ENCODE measurements around the gene COL23A1. TPM values are rescaled to one million over a fixed set of nuclear protein-coding genes. Genes with fewer than 3 reads are reported as not detected.

The COL23A1 gene
- total RNA-seq, 1 experiment from 2014 or later, result 21.7 TPM

DNA sequence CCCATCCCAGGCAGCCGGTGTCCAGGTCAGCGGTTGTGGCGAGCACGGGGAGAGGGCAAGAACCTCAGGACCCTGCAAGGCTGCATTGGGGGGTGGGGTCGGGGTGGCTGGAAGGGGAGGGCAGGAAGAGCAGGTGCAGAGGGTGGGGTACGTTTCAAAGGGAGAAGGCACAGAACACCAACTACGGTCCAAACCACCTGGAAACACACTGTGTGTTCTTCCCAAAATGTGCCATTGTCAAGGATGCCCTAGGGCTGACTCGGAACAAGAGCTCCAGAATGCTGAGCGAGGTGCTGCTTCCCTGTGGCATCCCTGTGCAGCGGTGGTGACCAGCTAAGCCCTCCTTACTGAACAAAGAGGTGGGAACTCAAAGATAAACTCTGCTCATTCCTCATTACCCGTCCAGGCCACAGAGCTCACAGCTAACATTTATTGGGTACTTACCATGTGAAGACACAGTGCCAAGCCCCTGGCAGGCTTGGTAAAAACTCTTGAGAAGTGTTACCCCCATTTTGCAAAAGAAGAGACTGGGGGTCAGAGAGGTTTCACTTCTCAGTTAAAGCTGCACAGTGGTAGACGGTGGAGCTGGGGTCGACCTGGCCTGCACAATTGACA is 153.8 kb downstream of the COL23A1 start:
- DNase-seq (ENCODE audit: low read depth), result no peak

DNA sequence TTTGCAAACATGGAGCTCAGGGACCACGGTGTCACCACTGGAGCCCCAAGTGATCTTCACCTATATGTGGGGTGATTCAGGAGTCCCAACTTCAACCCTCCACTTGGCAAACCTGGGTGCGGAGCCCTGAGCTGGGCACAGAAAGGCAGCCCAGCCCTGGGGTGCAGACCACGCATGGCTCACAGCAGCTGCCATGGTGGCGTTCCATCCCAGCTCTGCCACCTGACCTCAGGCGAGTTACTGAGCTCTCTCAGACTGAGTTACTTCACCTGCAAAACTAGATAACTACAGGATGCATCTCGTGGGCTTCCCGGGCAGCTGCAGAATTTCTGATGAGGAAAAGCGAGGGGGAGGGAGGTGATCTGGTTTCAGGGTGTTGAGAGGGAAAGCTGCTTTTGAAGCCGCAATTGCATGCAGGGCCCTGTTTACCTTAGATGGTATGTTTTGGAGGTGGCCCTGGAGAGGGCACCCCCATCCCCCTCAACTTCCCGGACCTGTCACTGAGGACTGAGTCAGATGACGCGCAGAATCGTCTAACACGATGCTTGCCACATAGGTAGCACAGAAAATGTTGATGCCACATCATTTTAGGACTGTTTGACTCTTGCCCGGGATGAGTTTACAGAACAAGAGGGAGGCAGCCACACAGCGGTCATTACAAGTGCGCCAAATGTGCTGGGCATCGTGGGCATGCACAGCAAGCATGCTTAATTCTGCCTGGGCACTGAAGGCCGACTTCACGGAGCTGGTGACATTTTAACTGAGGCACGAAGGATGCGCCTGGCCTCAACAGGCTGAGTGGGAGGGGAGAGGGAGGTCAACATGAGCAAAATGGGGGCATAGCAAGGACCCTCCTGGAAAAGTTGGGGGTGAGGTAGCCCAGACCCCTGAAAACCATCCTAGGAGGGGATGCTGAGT is 154.6 kb downstream of the COL23A1 start:
- DNase-seq (ENCODE audit: low read depth), result no peak

DNA sequence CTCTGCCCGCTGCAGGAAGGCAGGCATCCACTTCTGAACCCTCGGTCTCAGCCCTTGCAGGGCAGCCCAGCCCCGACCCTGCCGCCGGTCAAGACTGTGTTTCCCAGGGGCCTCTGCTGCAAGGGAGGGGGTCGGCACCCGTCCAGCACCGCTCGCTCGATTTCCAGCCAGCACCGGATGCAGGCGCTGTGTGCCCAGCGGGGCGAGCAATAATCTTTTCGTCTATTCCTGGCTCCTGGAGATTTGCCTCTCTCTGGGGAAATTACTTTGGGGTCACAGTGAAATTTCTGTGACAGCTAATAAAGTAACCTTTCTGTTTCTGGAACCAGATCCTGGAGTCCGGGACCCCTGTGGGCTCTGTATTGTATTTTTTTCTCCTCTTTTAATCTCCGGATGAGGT is 155.3 kb downstream of the COL23A1 start:
- DNase-seq (ENCODE audit: low read depth), result peak; percentile 77

DNA sequence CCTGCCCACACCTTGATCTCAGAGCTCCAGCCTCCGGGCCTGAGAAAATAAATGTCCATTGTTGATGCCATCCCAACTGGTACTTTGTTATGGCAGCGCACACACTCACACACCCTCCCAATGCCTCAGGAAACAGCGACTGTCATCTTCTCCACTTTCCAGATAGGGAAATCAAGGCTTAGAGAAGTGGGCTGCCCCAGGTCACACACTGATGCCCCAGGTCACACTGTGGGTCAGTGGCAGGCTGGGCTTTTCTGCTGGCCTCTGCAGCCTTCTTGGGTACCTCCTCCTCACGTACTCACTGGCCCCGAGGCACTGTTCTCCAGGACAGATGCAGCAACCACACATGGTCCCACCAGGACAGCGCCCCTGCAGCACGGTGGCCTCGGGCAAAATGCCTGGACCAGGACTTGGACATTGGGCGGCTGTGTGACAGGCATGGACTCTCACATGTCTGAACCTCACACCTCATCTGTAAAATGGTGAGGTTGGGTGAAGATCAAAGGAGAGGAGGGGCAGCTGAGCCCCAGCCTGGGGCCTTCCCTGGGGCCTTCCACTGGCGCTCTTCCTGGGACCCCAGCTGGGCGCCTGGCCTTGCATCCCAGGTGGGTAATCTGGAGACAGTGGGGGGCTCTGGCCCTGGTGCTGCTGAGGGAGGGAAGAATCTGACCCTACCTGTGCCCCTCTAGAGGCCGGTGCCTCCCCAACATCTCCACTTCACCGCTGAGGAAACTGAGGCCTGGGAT is 156.0 kb downstream of the COL23A1 start:
- no peak for DNase-seq (ENCODE audit: low read depth)

DNA sequence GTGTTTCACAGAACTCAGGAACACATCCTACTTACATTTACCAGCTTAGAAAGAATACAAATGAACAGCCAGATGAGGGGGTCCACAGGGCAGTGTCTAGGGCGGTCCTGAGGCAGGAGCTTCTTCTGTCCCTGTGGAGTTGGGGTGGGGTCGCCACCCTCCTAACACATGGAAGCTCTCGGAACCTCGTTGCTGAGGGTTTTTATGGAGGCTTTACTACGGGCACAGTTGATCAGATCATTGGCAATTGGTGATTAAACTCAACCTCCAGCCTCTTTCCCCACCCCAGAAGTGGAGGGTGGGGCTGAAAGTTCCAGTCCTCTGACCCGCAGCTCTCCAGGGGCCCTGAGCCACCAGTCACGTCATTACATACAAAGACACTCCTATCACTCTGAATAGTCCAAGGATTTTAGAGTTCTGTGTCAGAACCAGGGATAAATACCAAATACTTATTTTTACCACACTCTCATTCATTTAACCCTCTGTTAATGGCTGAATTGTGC is 156.9 kb downstream of the COL23A1 start:
- DNase-seq (ENCODE audit: low read depth), result no peak

DNA sequence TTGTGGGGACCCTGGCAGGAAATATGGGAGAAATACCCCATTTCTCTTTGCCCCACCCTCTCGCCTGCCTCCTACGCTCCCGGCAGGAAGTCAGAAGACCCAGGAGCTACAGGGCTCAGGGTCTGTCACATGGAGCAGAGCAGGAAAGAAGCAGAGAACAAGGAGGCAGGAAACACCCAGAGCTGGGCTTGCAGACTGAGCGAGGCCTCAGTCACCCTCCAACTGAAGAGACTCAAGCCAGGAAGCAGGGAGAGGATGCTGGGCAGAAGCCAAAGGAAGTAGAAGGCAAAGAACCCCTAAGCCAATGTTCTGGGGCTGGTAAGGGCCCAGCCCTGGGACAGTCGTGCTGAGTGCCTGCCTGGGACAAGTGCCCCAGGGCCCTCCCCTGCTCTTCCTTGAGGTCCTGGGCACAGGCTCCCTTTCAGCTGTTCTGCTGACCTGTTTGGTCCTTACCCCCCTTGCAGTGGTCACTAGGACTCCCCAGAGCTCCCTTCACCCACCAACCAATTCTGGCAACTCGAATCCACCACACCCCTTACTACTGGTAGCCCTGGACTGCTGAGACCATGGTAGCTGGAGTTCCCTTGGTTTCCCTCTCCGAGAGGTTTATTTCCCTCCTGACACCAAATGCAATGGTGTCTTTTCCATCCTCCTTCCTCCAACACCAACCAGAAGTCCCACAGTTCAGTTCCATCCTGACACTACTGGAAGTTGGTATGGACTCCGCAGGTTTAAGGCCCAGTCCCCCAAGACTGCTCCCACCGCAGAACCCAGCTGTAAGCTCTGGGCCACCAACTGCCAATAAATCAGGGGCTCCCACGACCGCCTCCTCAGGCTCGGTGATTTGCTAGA is 157.5 kb downstream of the COL23A1 start:
- DNase-seq (ENCODE audit: low read depth), result peak; percentile 60

DNA sequence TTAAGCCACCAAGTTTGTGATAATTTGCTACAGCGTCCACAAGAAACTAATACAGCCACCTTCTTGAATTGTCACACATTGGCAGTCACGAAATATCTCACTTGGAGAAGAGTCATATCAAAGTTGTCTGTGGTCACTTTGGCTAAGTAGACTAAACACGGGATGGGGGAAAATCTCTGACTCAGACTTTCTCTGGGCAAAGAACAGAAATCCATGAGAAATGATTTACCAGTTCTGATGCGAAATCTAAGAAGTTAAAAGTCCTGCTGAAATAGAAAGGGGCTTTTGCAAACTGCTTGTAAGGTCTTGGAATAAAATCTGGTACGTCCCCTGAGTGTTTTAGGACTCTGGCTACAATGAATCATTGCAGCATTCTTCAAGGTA is 158.4 kb downstream of the COL23A1 start:
- DNase-seq (ENCODE audit: low read depth), result peak; percentile 81

DNA sequence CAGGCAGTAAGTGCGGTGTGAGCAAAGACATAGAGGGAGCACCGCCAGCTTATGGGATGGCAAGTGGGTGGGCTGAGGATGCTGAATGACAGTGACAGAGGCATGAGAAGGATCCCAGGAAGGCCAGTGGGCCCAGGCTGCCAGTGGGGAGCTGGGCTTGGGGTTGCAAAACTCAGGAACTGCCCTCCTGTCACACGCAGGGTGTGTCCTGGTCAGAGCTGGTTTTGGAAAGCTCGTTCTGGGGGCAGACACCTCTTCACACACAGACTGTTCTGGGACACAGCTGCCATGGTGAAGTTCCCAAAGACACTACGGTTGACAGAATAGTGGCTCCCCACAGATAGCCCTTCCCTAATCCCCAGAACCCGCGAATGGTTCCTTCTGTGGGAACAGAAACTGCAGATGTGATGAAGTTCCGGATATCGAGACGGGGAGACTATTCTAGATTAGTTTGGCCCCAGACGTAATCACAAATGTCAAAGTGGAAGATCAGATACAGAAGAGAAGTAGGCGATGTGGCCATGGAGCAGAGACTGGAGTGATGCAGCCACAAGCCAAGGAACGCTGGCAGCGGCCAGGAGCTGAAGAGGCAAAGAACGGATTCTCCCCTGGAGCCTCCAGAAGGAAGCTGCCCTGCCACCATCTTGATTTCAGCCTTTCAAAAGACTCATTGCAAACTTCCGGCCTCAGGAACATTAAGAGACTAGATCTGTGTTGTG is 159.0 kb downstream of the COL23A1 start:
- no peak for DNase-seq (ENCODE audit: low read depth)

DNA sequence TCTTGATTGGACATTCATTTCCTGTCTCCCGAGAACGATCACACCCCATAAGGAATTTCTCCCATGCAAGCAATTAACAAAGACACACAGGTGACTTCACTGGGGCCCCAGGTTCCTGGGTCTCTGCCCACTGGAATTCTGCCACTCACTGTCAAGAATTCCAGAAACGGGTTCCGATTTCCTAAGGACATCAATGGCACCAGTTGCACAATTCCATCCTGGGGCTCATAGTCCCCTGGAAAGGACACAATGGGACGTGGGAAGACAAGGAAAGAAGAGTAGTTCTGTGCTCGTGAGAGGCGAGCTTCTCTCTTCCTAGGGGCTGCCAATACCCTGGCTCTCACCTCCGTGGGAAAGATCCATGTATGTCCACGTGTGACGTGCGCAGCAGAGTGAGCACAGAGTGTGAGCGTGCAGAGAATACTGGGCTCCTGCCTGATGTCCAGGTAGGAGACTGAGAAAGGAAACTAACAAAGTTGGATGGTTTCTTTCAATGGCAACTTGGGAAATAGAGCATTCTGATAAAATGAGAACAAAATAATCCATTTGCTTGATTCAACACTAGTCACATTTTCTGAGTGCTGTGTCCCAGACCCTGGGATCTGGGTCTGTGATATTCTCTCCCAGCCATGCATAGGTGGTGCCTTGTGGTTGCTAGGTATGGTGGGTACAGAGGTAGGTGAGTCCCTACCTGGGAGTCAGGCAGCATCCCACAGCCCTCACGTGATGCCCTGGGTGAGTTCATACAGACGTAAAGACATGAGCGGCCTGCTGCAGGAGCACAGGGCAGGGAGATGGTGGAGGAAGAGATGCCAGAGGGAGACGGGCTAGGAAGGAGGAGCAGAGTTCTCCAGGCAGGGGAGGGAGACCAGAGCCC is 159.8 kb downstream of the COL23A1 start:
- DNase-seq (ENCODE audit: low read depth), result no peak

DNA sequence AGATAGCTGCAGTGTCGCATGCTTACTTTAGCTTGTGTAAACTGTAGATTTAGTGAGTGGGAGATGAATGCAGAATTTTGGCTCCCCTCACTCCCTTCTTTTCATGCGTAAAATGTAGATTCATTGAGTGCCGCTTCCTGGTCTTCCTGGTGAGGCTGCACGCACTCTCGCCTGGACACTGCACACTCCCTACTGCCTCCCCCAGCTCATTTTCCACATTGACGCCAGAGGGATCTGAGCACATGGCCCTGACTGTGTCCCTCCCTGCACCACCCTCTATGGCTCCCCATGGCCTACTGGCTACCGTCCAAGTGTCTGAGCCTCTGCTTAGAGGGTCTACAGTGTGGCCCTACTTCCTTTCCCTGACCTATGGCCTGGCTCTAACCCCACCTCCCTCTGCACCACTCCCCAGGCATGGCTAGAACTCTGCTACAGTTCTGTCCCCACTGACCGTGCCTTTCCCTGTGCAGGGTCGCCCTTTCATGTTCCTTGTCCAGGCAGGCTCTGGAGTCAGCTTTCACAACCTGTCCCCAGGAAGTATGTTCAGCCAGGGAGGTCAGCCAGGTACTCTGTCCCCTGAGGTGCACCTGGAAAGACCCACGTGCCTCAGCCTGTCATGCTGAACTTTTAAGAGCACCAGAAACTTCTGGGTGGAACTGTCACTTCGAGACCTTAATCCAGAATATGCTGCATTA is 160.6 kb downstream of the COL23A1 start:
- DNase-seq (ENCODE audit: low read depth), result no peak

DNA sequence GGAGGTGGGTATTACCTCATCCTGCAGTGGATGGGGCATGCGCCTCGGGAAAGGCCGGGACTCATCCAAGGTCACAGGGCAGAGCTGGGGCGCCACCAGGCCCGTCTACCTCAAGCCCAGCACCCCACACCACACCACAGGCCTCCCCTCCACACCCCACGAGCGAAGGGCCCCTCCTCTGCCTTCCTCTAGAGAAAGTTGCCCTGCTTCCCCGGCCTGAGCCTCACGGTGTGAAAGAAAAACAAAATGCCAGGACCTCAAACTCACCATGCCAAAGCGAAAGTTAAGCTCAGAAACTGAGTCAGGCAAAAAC is 161.1 kb downstream of the COL23A1 start:
- no peak for DNase-seq (ENCODE audit: low read depth)

DNA sequence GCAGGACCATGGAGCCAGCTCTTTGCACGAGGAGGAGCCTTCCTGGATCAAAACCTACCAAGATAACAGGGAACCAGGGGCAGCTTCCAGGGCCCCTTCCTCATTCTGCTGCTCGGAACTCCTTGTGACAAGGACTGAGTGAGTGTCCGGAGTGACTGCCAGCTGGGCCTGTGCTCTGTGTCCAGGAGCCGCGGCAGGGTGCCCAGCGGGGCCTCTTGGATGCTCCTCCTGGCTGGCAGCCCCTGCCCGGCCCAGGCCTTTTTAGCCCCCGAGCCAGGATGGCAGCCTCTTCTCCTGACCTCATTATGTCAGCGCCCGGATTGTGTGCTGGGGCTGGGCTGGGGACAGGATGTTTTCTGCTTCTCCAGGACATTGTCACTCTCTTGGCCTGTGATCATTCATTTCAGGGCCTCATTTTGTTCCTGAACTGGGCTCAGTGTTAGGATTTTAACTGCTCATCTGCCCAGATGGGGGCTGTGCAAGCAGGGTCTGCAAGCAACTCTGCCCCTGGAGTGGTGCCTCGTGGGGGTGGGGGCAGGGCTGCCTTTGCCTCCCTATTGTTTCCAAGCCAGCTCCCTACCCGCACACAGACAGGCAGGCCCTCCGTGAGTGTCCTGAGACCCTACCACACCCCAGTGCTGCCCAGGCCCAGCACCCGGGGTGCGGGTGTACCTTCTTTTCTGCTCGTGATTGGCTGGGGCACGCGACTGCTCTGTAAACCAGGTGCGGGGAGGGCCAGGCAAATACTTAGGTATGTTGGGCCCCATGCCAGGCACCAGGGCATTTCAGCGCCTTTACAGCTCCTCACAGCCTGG is 161.6 kb downstream of the COL23A1 start:
- peak; percentile 88 for DNase-seq (ENCODE audit: low read depth)

DNA sequence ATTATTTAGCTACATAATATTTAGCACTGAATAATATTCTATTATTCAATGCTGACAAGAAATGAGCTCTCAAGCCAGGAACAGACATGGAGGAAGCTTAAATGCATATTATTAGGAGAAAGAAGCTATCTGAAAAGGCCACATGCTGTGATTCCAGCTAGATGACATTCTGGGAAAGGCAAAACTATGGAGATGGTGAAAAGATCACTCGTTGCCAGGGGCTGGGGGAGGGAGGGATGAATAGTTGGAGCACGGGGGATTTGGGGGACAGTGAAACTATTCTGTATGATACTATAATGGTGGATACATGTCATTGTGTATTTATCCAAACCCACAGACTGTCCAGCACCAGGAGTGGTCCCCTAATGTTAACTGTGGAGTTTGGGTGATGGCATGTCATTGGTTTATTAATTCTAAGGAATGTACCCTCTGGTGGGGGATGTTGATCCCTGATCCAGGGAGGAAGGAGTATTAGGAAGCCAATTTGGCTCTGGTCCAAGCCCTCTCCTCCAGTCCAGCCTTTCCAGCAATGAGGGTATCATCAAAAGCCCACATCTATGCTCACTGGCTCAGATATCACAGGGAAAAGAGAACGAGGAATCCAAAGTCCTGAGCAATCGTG is 162.5 kb downstream of the COL23A1 start:
- no peak for DNase-seq (ENCODE audit: low read depth)

DNA sequence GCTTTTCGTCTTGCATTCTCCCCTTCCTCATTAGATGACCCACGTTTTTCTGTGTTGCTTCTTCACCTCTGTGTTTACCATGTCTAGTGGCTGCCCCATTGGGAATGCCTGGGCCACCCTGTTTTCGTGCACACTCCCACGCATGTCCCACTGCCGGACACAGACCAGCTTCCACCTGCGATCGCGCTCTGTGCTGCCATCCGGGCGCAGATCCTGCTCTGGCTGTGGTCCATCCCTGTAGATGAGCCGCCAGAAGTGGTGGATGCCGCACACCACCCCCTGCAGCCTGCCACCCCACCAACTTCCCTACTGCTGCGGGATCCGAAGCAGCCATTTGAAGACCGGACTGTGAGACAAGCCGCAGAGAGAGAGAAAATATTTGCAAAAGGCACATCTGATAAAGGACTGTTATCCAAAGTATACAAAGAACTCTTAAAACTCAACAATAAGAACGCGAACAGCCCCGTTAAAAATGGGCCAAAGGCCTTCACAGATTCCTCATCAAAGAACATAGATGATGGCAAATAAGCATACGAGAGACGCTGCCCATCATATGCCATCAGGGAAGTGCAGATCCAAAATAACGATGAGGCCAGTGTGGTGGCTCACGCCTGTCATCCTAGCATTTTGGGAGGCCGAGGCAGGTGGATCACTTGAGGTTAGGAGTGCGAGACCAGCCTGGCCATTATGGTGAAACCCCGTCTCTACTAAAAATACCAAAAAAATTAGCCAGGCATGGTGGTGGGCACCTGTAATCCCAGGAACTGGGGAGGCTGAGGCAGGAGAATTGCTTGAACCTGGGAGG is 163.7 kb downstream of the COL23A1 start:
- no peak for DNase-seq (ENCODE audit: low read depth)

DNA sequence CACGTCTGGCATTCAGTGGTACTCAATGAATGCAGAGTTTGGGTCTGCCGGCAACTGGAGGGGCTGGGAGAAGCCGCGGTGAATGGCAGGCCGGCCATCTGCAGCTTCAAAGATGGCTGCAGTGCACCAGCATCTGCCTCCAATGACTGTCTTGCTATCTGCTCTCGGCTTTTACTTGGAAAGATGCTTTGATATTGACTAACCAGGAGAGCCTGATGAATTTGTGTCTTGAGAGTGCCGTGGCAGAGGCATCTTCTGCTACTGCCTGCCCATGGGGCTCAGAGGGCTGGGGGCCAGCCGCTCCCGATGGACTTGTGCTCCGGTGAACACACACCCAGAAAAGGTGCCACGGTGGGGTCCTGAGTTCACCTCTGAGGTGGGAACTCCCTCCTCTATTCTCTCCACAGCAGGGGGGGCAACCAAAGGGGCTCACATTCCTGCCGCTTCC is 164.5 kb downstream of the COL23A1 start:
- no peak for DNase-seq (ENCODE audit: low read depth)

DNA sequence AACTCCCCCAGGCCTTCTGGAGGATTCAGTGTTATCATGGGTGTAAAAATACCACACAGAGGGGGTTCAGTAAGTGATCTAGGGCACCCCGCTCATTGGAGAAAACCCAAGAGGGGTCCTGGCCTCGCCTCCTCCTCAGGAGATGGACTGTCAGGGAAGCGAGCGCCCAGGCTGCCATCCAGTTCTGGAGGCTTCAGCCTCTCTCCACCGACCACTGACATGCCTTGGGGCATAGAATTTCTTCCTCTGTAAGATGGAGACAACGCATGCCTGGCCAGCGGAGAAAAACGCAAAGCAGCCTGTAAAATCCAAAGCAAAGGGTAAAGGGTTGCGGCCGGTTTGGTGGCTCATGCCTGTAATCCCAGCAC is 165.4 kb downstream of the COL23A1 start:
- DNase-seq (ENCODE audit: low read depth), result no peak

Measured in Daoy (cell line).